ENCODE data around the gene PTGES2.
"Not testable (repeated sequence)": the region's sequence is repeated elsewhere in the genome, so short reads cannot be mapped to it uniquely, and the experiment has no call there.

Gene PTGES2

DNA sequence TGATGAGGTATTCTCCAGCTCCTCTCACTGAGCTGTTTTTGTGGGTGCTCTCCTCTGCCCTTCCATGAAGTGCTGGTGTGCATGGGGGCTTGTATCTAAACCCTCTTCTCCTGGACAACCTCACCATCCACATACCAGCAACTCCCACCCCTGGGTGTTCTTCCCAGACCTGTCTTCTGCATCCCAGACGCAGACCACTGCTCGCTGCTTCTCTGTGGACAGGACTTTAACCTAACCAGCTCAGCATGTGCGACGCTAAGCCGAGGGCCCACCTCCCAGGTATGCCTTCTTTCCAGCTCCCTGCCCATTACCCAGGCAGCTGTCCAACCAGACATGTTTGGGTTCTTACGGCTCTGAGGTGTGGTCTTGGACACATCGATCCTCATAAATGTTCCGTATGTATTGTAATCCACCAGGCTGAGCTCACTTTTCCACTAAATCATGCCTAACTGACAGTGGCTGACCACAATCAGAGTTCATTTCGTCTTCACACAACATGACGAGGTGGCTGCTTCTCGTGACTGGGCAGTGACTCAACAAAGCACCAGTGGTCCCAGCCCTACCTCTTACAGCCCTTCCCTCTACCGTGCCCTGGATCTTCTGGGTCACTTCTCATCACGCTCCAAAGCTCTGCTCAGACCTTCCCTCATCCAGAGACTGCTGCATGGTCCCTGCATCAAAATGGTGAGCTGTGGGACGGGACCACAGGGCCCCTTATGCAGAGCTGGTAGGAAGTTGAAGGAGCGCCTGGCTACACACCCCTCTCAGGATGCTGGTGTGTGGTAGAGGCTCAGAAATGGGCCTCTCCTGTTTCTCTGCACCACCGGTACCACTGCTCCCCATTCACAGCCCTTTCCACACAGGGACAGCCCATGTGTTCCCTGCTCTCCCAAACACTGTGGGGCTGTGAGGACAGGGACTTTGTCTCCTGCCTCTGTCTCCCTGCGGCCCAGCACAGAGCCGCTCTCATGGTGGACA lies 9.6 kb upstream of the PTGES2 start:
- no peak for DNase-seq

DNA sequence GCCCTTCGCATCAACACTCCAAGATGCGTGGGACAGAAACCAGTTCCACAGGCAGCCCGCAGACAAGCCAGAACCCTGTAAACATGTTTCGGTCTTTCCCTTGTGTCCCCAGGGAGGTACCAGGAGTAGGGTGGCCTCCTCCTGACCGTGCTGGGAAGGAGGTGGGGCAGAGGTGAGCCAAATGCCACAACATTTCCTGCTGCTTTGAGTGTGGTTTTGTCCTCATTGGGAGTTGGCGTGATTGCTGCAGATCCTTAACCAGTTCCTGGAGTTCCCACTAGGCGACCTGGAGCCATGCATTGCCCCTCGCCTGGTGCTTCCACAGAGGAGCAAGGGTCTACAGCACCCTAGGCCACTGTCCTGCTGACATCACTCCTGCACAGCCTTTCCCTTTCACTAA lies 8.0 kb upstream of the PTGES2 start:
- not testable (repeated sequence) for DNase-seq

DNA sequence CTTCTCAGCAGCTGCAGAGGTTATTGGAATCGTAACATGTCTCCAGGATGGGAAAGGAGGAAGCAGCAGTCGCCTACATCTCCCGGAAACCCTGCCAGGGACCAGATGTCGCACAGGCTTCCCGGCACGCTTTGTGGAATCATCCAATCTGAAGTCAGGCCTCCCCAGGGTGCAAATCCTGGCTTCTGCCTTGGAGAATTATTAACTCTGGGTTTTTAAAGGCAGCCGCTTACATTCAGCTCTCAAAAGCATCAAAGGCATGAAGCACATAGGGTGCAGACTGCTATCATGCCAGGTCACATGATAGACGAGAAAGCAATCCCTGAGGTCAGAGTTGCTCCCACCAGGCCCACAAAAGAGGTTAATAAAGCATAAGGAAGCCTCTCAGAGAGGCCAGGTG lies 4.6 kb upstream of the PTGES2 start:
- not testable (repeated sequence) for DNase-seq

DNA sequence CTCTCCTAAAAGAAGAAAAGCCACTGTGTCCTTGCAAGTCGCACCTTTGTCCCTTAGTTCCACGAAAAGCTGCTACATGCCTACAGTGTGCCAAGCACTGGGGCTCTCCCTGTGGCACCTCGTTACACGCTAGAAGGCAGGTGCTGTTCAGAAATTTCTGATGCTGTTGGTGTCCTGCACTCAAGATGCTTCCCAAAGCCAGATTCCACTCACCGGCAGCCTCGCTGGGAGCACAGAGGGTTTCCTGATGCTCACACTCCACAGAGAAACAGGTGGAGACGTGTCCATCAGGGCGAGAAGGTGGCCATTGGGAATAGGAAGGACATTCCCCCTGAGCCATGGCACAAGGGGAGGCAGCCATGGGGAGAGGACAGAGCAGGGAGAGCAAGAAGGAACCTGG lies 3.8 kb upstream of the PTGES2 start:
- not testable (repeated sequence) for DNase-seq

DNA sequence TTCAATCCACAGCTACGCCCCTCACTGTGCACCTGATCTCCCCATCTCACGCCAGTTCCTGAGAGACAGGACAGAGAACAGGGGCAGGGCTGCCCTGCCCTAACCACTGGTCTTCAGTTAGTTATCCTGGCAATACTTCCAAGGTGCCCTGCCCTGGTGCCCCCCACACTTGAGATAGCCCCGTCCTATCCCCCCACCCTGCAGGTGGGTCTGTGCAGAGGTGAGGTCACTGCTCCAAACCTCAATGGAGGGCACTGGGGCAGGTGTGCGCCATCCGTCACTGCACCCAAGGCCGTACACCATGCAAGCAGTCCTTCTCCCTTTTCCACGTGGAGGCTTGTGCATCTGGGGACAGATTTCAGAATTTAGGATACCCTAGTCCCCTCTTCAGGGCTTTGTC lies 3.1 kb upstream of the PTGES2 start:
- DNase-seq: not testable (repeated sequence)

DNA sequence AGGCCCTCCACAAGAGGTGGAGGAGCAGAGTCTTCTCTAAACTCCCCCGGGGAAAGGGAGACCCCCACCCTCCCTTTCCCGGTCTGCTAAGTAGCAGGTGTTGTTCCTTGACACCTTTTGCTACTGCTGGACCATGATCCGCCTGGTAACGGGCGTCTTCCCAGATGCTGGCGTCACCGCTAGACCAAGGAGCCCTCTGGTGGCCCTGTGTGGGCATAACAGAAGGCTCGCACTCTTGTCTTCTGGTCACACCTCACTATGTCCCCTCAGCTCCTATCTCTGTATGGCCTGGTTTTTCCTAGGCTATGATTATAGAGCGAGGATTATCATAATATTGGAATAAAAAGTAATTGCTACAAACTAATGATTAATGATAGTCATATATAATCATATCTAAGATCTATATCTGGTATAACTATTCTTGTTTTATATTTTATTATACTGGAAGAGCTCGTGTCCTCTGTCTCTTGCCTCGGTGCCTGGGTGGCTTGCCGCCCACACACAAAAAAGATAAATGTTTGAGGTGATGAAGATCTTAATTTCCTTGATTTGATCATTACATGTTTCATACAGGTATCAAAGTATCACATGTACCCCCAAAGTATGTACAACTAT lies 2.6 kb upstream of the PTGES2 start:
- not testable (repeated sequence) for DNase-seq

DNA sequence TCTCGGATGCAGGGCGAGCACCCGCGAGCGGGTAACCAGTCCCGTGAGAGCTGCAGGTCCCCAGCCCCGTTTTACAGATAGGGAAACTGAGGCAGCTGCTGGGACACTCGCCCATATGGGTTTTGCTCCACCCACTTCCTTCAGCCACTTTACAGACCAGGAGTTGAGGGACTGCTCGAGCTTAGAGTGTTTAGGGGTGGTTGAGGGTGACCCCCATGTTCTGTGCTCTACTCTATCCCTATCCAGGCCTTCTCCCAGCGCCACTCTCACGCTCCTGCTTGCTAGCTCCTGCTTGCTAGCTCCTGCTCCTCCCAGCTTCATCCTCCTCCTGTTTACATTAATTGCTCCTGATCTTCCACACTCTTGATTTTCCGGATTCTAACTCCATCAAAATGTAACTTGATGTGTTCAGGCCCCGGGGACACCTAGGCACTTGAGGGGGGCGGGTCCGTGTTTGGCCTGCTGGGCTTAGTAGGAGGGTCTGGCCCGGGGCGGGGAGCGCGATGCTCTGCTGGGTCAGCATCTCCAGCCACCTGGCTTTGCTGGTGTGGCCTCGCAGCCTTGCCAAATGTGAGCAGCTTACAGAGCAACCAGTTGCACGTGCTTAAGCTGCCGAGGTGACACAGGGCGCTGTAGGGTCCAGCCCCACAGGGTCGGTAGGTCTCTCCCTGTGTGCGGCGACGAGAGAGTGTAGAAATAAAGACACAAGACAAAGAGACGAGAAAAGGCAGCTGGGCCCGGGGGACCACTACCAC lies 1.5 kb upstream of the PTGES2 start:
- no peak for DNase-seq

DNA sequence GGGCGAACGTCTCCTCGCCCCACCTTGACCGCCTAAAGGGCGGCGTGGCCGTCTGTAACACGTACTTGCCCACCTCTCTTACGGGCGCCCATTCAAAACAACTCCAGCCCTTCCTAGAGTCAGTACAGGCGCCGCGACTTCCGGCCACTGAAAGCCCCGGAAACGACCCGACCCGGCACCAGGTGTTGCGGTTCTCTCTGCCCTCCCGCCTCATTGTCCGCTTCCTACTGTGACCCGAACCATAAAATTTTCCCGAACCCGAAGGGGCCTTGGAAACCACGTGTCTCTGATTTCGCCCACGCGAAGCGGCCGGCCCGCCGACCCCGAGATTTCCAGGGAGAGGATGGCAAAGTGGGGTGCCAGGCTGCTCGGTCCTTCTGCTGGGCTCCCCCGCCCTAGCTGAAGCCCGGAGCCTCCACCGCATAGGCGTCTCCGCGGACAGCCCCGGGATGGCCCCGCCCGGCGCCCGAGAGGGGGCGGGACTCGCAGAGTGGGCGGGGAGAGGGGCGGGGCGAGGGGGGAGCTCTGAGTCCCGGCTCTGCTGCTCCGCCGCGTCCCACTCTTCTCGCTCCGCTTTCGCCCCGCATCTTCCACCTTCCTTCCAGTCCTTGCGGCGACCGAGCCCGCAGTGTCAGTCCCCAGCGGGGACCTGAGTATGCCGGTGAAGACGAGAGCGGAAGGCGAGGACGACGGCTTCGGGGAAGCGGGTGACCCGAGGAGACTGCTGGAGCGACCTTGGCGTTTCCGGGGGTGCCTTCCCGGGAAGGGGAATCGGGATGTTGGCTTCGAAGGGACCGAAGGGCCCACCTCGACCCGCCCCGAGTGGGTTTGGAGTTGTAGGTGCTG lies 684 bp upstream of the PTGES2 start:
- peak; percentile 30 for DNase-seq

DNA sequence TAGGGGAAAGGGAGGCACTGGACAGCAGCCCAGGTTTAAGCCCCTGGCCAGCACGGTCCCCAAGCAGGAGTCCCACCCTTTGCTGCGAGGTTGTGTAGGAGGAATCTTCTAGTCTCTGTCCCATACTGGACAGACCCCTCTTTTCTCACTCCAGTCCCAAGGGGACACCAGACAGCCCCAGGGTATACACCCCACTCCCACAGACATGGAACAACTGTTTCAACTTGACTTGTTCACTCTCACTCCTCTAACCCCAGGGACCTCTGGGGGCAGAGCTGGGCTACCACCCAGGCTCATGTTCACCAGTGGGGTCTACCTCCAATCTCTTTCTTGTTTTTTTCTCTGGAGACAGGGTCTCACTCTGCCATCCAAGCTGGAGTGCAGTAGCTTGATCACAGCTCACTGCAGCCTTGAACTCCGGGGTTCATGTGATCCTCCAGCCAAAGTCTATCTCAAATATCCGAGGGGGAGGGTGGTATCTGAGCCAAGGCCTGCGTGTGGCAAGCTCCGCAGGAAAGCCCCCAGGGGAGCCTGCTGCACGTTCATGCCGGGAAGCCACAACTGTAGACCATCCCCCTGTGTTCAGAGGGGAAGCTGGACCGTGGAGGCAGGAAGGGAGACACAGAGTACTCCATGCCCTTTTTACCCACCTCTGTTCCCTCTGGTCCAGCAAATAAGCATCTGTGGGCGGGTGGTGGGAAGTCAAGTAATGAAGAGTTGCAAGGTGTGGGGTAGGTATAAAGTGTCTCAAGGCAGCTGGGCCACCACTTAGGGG lies 1.8 kb downstream of the PTGES2 start:
- no peak for DNase-seq

DNA sequence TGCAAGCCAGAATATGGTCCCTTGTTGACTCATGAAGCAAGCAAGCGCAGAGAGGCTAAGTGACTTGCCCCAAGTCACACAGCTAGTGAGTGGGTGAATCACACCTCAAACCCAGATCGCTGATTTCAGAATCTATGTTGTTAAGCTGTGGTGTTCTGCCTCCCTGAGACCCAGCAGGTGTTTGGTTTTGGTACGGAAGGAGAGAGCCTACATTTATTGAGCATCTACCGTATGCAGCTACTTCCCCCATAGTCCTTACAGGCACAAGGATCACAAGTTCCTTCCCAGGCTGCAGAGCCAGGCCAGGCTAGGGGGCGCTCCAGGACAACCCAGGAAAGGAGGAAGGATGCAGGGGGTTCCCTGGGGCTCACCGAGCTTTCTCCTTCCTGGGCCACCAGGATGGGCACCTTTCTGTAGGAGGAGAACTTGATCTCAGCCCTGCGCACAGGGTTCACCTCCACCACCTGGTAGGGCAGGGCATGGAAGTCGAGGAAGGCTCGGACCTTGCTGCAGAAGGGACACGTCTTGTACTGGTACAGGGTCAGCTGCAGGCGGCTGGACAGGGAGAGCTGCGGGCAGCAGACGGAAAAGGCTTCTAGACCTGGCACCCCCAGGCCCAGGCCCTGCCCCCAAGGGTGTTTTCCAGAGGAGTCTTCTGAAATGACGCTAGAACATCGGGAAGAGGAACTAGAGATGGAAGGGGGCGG lies 2.5 kb downstream of the PTGES2 start:
- DNase-seq: no peak

DNA sequence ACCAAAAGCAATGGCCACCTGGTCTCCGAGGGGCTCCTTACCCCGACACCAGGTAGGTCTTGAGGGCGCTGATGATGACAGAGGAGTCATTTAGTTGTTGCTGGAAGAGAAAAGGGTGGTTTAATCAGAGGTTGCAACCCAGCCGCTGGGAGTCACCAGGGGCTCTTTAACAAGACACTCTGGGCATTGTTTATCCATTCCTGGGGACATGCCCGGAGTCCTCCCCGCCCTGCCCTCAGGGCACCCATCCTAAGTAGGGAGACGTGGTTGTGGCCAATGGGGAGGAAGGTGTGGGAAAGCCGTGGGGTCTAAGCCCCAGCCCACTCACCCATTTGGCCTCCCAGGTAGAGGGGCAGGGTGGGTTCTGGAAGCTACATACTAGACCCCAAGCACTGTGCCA lies 3.1 kb downstream of the PTGES2 start:
- no peak for DNase-seq

DNA sequence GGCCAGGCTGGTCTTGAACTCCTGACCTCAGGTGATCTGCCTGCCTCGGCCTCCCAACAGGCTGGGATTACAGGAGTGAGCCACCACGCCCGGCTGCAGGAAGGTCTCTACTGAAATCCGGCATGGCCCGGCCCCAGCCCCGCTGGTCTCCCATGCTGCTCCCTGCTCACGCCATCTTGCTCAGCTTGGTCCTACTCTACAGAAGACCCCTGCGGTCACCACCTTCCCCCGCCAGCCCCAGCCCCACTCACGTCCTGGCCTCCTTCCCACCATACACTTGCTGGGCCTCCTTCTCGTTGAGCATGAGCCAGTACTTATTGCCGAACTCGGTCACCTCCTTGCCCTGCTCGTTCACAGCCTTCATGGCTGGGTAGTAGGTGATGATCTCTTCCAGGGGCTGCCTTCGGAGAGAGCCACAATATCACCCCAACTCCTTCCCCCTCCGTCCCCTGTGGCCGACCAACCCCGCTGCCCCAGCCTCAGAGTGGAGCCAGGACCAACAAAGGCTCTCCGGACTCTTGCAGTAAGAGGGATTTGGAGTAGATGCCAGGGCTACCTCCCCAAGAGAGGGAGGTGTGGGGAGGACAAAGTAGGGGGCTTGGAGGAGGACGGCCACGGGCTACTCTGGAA lies 4.0 kb downstream of the PTGES2 start:
- no peak for DNase-seq

DNA sequence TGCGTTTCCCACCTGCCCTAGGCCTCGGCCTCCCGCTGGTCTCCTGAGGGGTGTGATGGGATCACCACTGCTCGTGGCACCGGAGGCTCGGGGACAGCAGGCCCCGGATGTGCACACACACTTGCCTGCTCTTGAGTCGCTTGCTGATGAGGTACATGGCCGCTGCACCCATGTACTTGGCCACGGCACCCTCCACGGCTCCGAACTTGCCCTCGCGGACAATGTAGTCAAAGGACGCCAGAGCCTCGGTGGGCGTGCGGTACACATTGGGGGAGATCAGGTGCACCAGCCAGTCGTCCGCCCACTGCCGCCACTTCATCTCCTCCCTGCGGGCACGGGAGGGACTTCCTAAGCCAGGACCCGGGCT lies 4.7 kb downstream of the PTGES2 start:
- DNase-seq: no peak

DNA sequence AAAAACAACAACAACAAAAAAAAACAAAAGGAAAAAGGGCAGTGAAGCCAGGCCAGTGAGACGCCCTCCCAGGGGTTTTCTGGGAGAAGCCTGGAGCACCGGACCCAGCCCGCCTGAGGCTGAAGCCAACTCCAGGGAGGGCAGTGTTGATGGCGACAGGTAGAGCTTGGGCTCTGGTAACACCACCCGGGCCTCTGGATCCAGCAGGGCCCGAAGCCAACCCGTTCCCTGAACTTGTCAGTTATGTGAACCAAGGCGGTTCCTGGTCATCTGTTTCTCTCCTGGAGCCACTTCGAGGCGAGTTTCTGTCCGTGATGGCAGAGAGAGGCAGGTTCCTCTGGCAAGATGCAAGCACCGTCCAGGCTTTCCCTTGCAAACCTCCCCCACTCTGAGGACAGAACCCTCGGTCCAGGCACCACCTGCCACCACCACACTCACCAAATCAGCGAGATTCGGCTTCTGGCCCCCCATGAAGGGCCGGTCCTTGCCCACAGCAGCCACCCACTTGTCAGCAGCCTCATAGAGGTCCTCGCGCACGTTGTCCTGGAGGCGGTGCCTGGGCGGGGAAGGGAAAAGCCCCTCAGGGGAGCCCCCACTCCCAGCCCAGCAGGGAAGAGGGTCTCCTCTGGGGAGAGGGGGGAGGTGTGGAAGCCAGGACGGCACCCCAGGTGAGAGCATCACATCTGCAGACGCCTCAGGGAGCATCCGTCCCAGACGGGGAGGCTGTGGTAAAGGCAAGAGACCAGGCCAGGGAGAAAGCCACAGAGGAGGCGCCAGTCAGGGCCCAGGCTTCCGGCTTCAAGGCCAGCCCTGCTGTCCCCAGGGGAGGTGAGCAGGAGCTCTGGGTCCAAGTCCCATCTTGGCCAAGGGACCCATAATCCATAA lies 5.4 kb downstream of the PTGES2 start:
- no peak for DNase-seq

DNA sequence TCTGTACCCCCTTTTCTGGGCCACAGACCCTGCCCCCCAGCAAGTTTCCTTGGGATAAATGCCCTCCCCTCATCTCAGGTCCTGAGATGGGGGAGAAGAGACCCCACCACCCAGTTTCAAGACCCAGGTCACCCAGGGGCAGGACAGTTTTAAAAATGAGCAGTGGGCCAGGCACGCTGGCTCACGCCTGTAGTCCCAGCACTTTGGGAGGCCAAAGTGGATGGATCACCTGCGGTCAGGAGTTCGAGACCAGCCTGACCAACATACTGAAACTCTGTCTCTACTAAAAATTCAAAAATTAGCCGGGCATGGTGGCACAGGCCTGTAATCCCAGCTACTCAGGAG lies 6.1 kb downstream of the PTGES2 start:
- DNase-seq: no peak

DNA sequence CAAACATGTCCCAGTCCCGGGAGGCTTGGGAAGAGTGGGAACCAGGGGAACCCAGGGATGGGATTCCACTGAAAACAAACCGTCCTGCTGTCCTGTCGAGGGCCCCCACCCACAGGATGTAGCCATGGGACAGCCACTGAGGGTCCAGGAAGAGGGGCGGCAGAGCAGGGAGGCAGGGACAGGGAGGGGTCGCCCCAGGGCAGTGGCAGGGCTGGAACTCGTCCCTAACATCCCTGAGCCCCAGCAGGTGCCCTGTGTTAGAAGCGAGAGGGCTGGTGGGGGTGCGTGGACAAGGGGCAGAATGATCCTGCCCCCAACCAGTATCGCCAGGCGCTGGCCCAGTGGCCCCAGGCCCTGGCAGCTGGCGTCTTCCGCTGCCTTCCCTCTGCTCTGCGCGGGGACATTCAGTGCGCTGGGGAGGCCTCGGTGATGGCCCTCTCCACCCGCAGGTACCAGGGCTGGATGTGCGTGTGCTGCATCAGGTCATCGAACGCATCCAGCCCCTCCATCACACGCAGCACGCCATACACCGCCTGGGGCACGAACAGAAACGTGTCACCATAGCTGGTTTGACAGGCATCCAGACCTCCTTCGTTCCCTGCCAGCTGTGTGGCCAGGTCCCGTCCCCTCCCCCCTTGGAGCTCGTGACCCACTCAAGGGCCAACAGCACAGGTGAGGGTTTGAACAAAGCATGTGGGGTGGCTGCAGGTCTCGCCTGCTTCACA lies 6.6 kb downstream of the PTGES2 start:
- DNase-seq: no peak

DNA sequence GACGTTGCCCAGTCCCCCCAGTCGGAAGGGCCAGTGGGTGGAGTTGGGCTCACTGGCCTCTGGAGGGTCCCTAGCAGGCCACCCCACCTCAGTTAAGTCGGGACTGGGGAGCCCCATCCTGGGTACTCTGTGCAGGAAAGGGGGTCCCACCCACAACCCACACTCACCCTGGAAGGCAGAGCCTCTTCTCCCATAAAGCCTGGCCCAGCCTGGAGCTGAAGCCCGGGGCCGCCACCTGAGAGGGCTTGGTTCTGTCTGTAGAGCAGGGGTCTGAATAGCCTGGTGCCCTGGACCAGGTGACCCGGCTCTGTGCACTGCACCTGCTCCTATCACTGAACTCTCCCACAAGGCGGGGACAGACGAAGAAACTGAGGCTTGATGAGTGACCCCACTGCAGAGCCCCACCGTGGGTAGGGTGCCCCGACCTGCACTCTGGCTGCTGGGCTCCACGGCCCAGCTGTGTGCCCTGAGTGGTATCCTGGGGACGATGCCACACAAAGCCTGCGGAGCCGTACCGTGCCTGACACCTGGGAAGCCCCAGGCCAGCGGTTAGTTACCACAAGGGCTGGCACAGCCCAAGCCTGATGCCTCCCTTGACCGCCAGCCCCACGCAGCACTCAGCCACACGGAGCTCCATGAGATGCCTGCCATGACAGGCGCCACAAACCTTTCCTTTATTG lies 7.3 kb downstream of the PTGES2 start:
- no peak for DNase-seq

DNA sequence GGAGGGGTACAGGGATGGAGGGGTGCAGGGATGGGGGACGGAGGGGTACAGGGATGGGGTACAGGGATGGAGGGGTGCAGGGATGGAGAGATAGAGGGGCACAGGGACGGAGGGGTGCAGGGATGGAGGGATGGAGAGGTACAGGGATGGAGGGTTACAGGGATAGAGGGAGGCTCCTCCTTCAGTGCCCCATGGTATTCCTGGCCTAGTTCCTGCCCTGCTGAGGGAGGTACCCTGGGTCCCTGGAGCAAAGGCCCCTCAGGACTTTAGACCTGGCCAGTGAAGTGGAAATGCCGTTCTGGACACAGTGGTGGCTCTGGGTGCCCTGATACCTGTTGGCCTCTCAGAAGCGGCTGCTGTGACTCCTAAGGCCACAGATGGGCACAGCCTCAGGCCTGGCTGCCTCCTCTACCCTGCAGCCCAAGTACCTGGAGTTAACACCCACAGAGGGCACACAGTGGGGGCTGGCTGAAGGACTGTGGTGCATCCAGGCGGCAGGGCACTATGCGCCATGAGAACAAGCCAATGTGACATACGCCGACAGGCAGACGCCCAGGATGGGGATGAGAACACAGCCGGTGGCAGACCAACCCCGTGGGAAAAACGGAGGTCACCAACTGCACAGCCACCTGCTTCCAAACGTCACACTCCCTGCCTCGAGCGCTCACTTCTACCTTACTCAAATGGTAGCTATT lies 8.4 kb downstream of the PTGES2 start:
- no peak for DNase-seq

Data from NCI-H187 treated with DMSO at 0.1 percent for 48 hours (cell line).